GM12891 (cell line): ENCODE measurements around the gene GDA.

Experiments
- PAX5 ChIP-seq: IDR thresholded peaks from 2 replicates; pipeline ENCODE4 v1.6.1; 2011; ENCODE audit warnings: low read length, moderate library complexity, mild to moderate bottlenecking; ENCODE audit not compliant: insufficient read depth, severe bottlenecking
- POLR2A ChIP-seq: IDR thresholded peaks from 2 replicates; pipeline ENCODE4 v1.6.1; 2011; ENCODE audit warnings: low read depth, low read length, control low read depth
- POLR2AphosphoS5 ChIP-seq: IDR thresholded peaks from 2 replicates; pipeline ENCODE4 v1.6.1; 2011; ENCODE audit warnings: low read depth, low read length, control low read depth
- TAF1 ChIP-seq: IDR thresholded peaks from 2 replicates; pipeline ENCODE4 v1.6.1; 2011; ENCODE audit warnings: low read depth, low read length, control low read depth

DNA sequence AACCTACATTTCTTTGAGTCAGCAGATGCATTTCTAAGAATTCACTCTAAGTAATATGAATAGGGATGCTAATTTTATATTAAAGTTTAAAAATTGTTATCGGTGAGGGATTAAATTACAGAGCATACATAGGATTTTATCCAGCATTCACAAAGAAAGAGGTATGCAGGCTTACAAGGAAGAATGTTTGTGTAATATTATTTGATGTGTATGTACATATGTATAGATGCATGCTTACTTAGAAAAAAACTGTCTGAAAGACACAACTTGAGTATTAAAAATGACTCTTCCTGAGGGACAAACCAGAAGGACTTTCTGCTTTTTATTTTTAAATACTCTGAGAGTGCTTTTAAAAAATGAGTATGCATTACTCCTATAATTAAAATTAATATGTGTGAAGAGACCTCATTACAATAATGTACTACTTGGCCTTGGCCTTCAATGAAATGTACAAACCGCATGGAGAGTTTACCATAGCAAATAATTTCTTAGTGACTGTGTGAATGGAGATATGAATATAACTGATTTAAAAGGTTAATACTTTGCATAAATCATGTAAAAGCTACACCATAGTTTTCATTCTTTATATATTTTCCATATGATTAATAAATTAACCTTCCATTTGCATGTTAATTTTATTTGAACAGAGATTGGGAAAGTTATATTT is 77.0 kb downstream of the GDA start:
- no peak for TF ChIP-seq POLR2AphosphoS5
- TF ChIP-seq POLR2A = no peak
- no peak for TF ChIP-seq TAF1
- no peak for TF ChIP-seq PAX5
